IPS-20b (cell line): ENCODE measurements around the gene DAND5.
A peak's percentile ranks its signal among the peaks of the same experiment; 100 is the strongest.

ENCODE experiments used
- H3K27ac ChIP-seq: one replicate; pipeline ENCODE4 v1.5.1; 2013; ENCODE audit warnings: low read length
- H3K27me3 ChIP-seq: 2 replicates; pipeline ENCODE4 v1.6.1; 2013; ENCODE audit warnings: mild to moderate bottlenecking, low read length, inconsistent platforms; ENCODE audit not compliant: insufficient read depth
- H3K36me3 ChIP-seq: 2 replicates; pipeline ENCODE4 v1.6.1; 2013; ENCODE audit warnings: low read depth, mild to moderate bottlenecking, inconsistent platforms, low read length, moderate library complexity; ENCODE audit not compliant: insufficient read depth
- H3K4me1 ChIP-seq: 2 replicates; pipeline ENCODE4 v1.6.1; 2013; ENCODE audit warnings: mild to moderate bottlenecking, control low read depth, inconsistent platforms, low read length, moderate library complexity; ENCODE audit not compliant: insufficient read depth
- H3K4me3 ChIP-seq: 2 replicates; pipeline ENCODE4 v1.5.1; 2013; ENCODE audit warnings: mild to moderate bottlenecking, low read length, inconsistent platforms
- H3K9ac ChIP-seq: 2 replicates; pipeline ENCODE4 v1.6.1; 2013; ENCODE audit warnings: low read depth, mild to moderate bottlenecking, inconsistent platforms, low read length, moderate library complexity
- H3K9me3 ChIP-seq: 2 replicates; pipeline ENCODE4 v1.6.1; 2013; ENCODE audit warnings: mild to moderate bottlenecking, low read depth, low read length, inconsistent platforms; ENCODE audit not compliant: insufficient read depth

DAND5 gene

DNA sequence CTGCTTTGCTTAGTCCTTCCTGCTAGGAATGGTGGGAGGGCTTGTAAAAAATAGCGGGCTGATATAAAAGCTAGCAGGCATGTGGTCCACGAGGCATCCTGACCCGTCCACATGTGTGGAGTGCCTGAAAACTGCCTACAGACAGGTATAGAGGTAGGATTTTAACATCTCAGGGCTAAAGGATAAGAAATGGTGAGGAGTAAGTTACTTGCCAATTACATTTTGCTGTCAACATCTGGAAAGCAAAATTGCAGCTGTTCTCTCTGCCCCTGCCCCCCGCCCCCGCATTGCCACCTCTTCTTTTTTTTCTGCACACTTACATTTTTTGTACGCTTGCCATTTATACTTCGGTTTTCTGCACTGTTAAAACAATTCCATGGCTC is 46.9 kb downstream of the DAND5 start:
- Histone ChIP-seq H3K4me1 (peaks cover 34% of the 10 kb centered on the region), H3K27me3 (peaks cover 100% of the 10 kb centered on the region), H3K36me3 (no peaks in the 10 kb centered on the region), H3K9ac (no peak overlapping the region), H3K27ac (no peak overlapping the region), H3K9me3 (peaks cover 8% of the 10 kb centered on the region; the same call in 1 of the 2 replicates), H3K4me3 (no peak overlapping the region)

DNA sequence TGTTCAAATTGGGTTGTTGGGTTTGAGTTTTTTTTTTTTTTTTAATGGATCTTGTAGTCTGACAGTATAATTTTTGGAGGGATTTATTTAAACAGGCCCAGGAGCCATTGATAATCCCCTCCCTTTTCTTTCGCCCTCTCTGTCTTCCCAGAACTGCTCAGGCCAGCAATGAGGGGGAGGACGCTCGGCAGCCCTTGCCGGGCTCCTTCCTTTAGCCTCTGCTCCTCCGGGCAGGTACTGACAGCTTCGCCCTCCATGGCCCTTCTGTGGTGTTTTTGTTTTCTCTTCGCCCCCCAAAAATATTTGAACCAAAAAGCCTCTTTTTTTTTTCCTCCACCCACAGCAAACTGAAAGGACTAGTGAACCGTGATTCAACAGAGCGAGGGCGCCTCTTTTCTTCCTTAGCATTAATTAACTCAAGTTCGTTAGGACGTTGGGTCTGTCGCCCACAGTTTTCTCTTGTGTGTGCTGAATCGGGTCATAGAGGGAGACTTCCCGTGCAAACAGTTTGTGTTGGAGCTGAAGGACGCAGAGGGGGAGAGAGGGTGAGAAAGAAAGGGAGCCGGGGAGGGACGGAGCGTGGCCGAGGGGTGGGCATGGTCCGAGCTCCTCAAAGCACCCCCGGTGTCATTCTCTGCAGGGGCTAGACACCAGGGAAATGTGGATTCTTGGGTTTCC is 47.4 kb downstream of the DAND5 start:
- Histone ChIP-seq H3K27ac (no peak overlapping the region), H3K27me3 (peaks cover 100% of the 10 kb centered on the region), H3K4me1 (peaks cover 34% of the 10 kb centered on the region), H3K36me3 (no peaks in the 10 kb centered on the region), H3K9ac (no peak overlapping the region), H3K4me3 (no peak overlapping the region), H3K9me3 (peaks cover 4% of the 10 kb centered on the region; the same call in 1 of the 2 replicates)

GRCh38 chr19:13017306-13018034 is 48.1 kb downstream of the DAND5 start:
- H3K9ac ChIP-seq = no peak overlapping the region
- no peak overlapping the region for H3K4me3 ChIP-seq
- H3K36me3 ChIP-seq = no peaks in the 10 kb centered on the region
- peaks cover 100% of the 10 kb centered on the region for H3K27me3 ChIP-seq
- H3K27ac ChIP-seq = no peak overlapping the region
- peaks cover 34% of the 10 kb centered on the region for H3K4me1 ChIP-seq
- no peaks in the 10 kb centered on the region; the same call in 1 of the 2 replicates for H3K9me3 ChIP-seq

- Histone ChIP-seq H3K4me3 (no peak overlapping the region), H3K27me3 (peaks cover 100% of the 10 kb centered on the region), H3K9me3 (no peaks in the 10 kb centered on the region; the same call in 1 of the 2 replicates), H3K4me1 (peaks cover 34% of the 10 kb centered on the region), H3K36me3 (no peaks in the 10 kb centered on the region), H3K27ac (no peak overlapping the region), H3K9ac (no peak overlapping the region)
Measured at GRCh38 chr19:13018035-13018914, 48.9 kb downstream of the DAND5 start.

DNA sequence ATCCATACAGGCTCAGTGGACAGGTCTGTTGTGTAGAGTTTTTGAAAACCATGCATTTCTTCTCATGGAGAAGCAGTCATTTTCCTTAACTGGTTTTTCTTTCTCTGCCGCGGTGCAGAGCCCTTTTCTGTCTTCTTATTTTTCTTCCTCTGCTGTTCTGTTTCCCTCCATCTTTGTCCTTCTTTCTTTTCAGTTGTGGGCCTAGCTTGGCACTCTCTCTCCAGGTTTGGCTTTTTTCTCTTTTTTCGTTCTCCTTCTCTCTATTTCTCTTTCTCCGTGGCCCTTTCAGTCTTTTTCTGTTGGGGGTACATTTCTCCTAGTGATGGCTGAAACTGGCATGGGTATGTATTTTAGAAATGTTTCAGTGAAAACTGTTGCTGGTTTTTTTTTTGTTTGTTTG is 50.0 kb downstream of the DAND5 start:
- peaks cover 100% of the 10 kb centered on the region for H3K27me3 ChIP-seq
- H3K36me3 ChIP-seq = no peaks in the 10 kb centered on the region
- no peak overlapping the region for H3K4me3 ChIP-seq
- no peak overlapping the region for H3K27ac ChIP-seq
- peaks cover 31% of the 10 kb centered on the region for H3K4me1 ChIP-seq
- no peaks in the 10 kb centered on the region; the same call in 1 of the 2 replicates for H3K9me3 ChIP-seq
- no peak overlapping the region for H3K9ac ChIP-seq

DNA sequence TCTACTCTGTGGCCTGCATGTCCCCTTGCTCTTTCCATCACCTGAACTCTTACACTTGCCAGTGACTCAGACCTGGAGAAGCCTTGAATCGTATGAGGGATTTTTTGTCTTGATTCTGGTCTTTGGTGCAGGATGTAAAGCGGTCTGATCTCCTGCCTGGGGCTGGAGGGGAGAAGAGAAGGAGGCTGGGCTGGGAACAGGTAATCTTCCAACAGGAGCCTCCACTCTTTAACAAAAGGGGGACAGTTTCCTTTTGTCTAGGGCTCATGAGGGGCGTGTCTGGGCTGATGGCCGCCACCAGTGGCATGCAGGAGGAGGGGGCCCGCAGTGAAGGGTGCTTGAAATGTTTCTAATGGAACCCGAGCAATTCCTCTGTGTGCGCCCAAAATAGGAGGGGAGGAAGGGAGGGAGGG is 50.6 kb downstream of the DAND5 start:
- Histone ChIP-seq H3K4me3 (peak overlapping the region; percentile 32; the same call in 1 of the 2 replicates), H3K4me1 (peaks cover 31% of the 10 kb centered on the region), H3K9ac (no peak overlapping the region), H3K36me3 (no peaks in the 10 kb centered on the region), H3K9me3 (no peaks in the 10 kb centered on the region; the same call in 1 of the 2 replicates), H3K27me3 (peaks cover 100% of the 10 kb centered on the region), H3K27ac (no peak overlapping the region)

DNA sequence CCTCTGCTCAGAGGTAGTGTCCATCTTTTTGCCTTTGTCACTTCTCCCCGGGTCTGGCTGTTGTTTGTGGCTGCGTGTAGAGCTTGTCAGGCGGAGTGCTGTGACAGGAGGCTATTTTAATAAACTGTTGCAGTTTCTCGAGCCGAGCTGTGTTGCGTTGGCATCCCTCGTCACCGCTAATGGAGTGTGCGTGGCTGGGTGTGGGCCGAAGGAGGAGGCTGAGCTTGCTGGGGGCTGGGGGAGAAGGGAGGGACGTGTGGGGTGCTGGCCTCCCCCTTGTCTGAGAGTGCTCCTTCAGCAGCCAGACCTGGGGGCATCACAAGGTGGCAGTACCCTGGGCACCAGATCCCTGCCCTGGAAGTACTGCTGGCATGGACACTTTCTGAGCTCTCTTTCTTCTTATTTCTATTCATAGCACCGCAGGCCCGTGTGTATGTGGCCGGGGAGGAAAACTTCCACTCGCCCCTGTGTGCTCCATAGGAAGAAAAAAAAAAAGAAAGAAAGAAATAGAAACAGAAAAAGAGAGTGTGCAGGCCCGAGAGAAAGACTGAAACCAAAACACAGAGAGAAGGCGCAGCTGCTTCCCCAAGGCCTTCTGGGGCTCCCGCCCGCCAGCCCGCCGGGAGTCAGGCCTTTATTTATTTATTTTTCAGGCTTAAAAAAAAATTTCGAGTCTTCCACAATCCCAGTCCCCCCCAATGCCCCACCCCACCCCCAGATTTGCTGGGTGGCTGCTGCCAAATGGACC is 52.9 kb downstream of the DAND5 start:
- H3K27me3 ChIP-seq = peaks cover 100% of the 10 kb centered on the region
- H3K9me3 ChIP-seq = no peaks in the 10 kb centered on the region; the same call in 1 of the 2 replicates
- no peak overlapping the region for H3K9ac ChIP-seq
- no peak overlapping the region for H3K27ac ChIP-seq
- H3K4me1 ChIP-seq = peaks cover 26% of the 10 kb centered on the region
- H3K36me3 ChIP-seq = no peaks in the 10 kb centered on the region
- no peak overlapping the region for H3K4me3 ChIP-seq

- peaks cover 100% of the 10 kb centered on the region for H3K27me3 ChIP-seq
- H3K4me3 ChIP-seq = peak overlapping the region; percentile 15; the same call in 1 of the 2 replicates
- no peaks in the 10 kb centered on the region; the same call in 1 of the 2 replicates for H3K9me3 ChIP-seq
- no peaks in the 10 kb centered on the region for H3K36me3 ChIP-seq
- H3K27ac ChIP-seq = no peak overlapping the region
- H3K9ac ChIP-seq = no peak overlapping the region
- H3K4me1 ChIP-seq = peaks cover 18% of the 10 kb centered on the region
Measured at GRCh38 chr19:13022859-13023636, 53.7 kb downstream of the DAND5 start.

DNA sequence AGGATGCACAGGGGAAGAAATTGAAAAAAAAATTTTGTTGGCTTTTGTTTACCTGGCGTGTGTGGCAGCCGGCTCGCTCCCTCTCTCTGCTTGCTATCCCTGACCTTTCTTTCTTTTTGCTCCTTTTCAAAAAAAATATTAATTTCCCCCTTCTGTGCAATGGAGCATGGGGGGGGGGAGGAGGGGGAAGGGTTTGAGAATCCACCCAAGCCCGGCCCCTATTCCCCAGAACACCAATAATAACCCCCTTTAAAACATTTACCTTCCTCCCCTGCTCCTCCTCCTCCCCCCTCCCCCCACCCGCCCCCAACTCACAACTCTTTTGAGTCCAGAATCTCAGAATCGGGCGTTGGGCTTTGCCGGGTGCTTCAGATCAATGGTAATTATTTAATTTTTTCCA is 54.3 kb downstream of the DAND5 start:
- H3K27me3 ChIP-seq = peaks cover 100% of the 10 kb centered on the region
- H3K4me1 ChIP-seq = peaks cover 15% of the 10 kb centered on the region
- H3K27ac ChIP-seq = no peak overlapping the region
- H3K36me3 ChIP-seq = no peaks in the 10 kb centered on the region
- H3K9ac ChIP-seq = no peak overlapping the region
- H3K9me3 ChIP-seq = no peaks in the 10 kb centered on the region; the same call in 1 of the 2 replicates
- peak overlapping the region; percentile 15; the same call in 1 of the 2 replicates for H3K4me3 ChIP-seq
